HG03045 (cell line): ENCODE data around the gene IFNK.

Experiments used
- ATAC-seq: cut with Tn5 transposase; IDR thresholded peaks from one replicate; pipeline ENCODE4 v1.9.1; 2021; ENCODE audit warnings: mild to moderate bottlenecking, moderate library complexity; ENCODE audit not compliant: unreplicated experiment

The IFNK gene

GRCh38 chr9:27510780-27511179 lies 13.3 kb upstream of the IFNK start:
- no peak for ATAC-seq

- ATAC-seq = no peak
Observed at GRCh38 chr9:27511771-27512170, 12.3 kb upstream of the IFNK start.

- no peak for ATAC-seq
Observed at GRCh38 chr9:27514551-27514950, 9.5 kb upstream of the IFNK start.

- ATAC-seq = no peak
Observed at GRCh38 chr9:27518006-27518405, 6.1 kb upstream of the IFNK start.

GRCh38 chr9:27518809-27519208 lies 5.3 kb upstream of the IFNK start:
- no peak for ATAC-seq

GRCh38 chr9:27519466-27520465 lies 4.3 kb upstream of the IFNK start:
- ATAC-seq = no peak

GRCh38 chr9:27520986-27521385 lies 3.1 kb upstream of the IFNK start:
- no peak for ATAC-seq

- no peak for ATAC-seq
Observed at GRCh38 chr9:27523141-27523540, 949 bp upstream of the IFNK start.

- no peak for ATAC-seq
Observed at GRCh38 chr9:27527702-27528075, 3.6 kb downstream of the IFNK start.

- ATAC-seq = peak; percentile 58
Observed at GRCh38 chr9:27528076-27528885, 4.2 kb downstream of the IFNK start.

- ATAC-seq = peak; percentile 57
Observed at GRCh38 chr9:27528886-27529315, 4.8 kb downstream of the IFNK start.

GRCh38 chr9:27529316-27530278 lies 5.5 kb downstream of the IFNK start, which contains the start of gene MOB3B:
Gene MOB3B, minus strand, starts transcription at chr9:27529814. Its CDS starts 74,264 bp downstream, at chr9:27455550.
- peak; percentile 79 for ATAC-seq

GRCh38 chr9:27530915-27531755 lies 7.0 kb downstream of the IFNK start:
- no peak for ATAC-seq

GRCh38 chr9:27532046-27532445 lies 8.0 kb downstream of the IFNK start:
- ATAC-seq = no peak

GRCh38 chr9:27533311-27533710 lies 9.2 kb downstream of the IFNK start:
- no peak for ATAC-seq

- ATAC-seq = no peak
Observed at GRCh38 chr9:27534131-27534530, 10.0 kb downstream of the IFNK start.

GRCh38 chr9:27534658-27535209 lies 10.6 kb downstream of the IFNK start:
- ATAC-seq = no peak

GRCh38 chr9:27535701-27536118 lies 11.6 kb downstream of the IFNK start:
- no peak for ATAC-seq

GRCh38 chr9:27536168-27536567 lies 12.1 kb downstream of the IFNK start:
- no peak for ATAC-seq
